ENCODE data around the gene ZBTB21.
A peak's percentile ranks its signal among the peaks of the same experiment; 100 is the strongest.

ZBTB21 gene

DNA sequence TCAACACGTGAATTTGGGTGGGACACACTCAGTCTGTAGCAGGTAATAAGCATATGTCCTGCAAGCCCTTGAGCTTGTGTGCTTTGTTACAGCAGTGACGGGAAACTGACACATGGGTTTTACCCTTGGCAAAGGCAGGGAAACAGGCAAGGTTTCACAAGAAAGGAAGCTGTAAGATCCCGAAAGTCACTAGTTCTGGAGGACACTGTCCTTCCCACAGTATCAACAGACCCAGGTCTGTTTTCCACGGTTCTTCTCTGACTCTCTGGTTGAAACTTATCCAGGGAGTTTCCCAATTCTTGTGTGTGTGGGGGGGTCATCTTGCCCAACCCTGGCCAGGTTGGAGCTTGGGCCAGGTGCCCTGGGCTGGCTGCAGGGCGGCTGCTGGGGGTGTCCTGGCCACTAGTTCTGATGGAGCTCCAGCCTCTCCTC lies 29.3 kb upstream of the ZBTB21 start:
- DNase-seq: peak; percentile 84

DNA sequence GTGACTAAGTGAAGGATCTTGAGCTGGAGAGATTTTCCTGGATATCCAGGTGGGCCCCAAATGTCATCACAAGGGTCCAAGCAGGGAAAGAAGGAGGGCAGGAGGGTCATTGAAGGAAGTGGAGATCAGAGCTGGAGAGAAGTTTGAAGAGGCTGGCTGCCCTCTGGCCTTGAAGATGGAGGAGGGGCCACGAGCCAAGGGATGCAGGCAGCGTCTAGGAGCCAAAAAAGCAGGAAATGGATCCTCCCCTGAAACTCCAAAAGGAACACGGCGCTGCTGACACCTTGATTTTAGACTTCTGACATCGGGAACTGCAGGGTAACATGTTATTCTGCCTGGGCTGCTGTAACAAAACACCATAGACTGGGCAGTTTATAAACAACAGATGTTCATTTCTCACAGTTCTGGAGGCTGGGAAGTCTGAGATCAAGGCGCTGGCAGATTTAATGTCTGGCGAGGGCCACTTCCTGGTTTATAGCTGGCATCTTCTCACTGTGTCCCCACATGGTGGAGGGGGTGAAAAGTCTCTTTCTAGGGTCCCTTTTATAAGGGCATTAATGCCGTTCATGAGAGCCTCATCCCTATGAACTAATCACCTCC lies 28.8 kb upstream of the ZBTB21 start:
- DNase-seq: peak; percentile 96

GRCh38 chr21:42038393-42038792 lies 28.2 kb upstream of the ZBTB21 start:
- no peak for DNase-seq

GRCh38 chr21:42037943-42038342 lies 27.8 kb upstream of the ZBTB21 start:
- no peak for DNase-seq

DNA sequence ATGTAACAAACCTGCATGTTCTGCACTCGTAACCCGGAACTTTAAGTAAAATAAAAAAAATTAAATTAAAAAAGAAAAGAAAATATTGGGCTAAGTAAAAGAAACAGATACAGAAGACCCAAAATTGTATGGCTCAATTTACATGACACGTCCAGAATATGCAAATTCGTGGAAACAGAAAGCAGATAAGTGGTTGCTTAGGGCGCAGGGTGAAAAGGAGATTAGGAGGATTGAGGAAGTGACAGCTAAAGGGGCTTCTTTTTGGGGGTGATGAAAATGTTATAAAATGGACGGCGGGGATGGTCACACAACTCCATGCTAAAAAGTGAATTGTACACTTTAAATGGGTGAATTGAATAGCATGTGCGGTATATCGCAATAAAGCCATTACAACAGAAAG lies 27.4 kb upstream of the ZBTB21 start:
- DNase-seq: no peak

DNA sequence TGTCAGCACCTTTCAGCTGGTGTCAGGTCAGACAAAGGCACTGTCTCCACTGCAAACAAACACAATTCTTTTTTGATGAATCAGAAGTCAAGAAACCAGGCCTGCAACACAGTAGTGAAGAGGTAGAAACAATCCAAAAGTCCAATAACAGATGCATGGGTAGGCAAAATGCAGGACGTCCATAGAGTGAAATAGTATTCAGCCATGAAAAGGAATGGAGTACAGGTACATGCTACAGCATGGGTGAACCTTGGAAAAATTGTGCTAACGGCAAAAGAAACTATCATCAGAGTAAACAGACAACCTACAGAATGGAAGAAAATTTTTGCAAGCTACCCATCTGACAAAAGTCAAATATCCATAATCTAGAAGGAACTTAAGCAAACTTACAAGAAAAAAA lies 26.2 kb upstream of the ZBTB21 start:
- DNase-seq: no peak

GRCh38 chr21:42032968-42033367 lies 22.8 kb upstream of the ZBTB21 start:
- DNase-seq: no peak

GRCh38 chr21:42032266-42032665 lies 22.1 kb upstream of the ZBTB21 start:
- no peak for DNase-seq

- no peak for DNase-seq
These were observed 21.7 kb upstream of the ZBTB21 start for GRCh38 chr21:42031816-42032215.

GRCh38 chr21:42031241-42031640 lies 21.1 kb upstream of the ZBTB21 start:
- no peak for DNase-seq

GRCh38 chr21:42030311-42030710 lies 20.2 kb upstream of the ZBTB21 start:
- no peak for DNase-seq

GRCh38 chr21:42028766-42029425 lies 18.7 kb upstream of the ZBTB21 start:
- no peak for DNase-seq

DNA sequence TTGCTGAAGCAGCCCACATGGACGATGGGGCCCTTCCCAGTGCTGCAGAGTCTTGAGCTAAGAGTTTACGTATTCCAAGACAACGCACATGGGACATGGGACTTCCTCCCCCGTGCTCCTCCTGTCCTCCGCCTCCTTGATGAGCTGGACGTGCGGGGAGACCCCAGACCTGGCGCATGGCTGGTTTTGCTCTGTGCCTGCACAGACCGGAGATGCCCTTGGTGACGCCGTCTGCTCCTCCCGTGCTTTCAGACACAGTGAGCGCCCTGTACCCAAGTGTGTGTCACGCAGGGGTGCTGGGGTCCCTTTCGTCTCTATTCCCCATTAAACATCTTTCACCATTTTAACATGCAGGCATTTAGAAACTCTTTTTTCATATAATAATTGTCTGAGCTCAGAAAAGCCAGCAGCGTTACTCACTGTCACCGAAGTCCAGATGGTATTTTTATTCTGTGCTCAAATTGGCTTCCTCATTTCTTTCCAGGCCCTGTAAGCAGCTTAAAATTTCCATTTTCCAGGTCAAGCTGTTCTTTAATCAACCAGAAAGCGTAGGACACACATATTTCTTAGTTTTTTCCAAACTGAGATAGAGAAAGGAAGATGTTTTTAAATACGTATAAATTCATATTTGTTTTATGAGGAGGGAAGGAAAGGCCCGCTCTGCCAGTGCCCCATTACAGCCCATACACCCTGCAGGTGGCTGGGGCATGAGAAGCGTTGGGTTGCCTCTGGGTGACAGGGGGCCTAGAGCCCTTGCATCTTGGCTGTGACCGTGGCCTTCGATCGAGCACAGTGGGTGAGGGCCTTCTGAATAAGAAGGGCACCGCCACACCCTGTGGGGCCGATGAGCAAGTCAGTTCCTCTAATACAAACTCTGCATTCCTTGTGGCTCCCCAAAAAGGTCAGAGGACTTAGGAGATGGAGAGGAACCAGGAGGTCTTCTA lies 17.9 kb upstream of the ZBTB21 start:
- DNase-seq: no peak

DNA sequence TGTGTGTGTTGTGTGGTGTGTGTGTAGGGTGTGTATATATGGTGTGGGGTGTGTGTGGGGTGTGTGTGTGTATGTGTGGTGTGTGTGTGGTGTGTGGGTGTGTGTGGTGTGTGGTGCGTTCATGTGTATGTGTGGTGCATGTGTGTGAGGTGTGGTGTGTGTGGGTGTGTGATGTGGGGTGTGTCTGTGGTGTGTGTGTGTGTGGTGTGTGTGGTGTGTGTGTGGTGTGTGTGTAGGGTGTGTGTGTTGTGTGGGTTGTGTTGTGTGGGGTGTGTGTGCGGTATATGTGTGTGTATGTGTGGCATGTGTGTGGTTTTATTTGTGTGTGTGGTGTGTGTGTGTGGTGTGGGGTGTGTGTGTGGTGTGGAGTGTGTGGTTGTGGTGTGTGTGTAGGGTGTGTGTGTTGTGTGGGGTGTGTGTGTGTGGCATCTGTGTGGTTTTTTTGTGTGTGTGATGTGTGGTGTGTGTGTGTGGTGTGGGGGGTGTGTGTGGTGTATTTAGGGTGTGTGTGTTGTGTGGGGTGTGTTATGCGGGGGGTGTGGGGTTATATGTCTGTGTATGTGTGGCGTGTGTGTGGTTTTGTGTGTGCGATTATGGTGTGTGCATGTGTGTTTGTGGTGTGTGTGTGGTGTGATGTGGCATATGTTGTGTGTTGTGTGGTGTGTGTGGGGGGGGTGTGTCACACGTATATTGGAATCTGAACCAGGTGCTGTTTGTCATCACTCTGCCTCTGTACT lies 17.1 kb upstream of the ZBTB21 start:
- DNase-seq: no peak

DNA sequence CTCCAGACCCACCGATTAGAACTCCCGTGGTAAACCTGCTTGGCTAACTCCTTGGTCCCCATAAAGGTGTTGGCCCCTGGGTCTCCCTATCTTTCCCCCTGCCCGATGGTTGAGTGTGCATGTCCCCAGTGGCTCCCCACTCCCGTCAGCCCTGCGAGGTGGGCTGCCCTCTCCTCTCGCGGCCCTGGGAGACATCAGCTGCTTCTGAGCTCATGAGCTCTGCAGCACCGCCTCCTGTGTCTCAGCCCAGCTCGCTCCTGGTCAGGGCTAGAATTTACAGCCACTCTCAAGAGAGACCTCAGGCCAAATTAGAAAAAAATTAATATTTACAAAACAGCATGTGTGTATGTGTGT lies 15.9 kb upstream of the ZBTB21 start:
- DNase-seq: no peak

DNA sequence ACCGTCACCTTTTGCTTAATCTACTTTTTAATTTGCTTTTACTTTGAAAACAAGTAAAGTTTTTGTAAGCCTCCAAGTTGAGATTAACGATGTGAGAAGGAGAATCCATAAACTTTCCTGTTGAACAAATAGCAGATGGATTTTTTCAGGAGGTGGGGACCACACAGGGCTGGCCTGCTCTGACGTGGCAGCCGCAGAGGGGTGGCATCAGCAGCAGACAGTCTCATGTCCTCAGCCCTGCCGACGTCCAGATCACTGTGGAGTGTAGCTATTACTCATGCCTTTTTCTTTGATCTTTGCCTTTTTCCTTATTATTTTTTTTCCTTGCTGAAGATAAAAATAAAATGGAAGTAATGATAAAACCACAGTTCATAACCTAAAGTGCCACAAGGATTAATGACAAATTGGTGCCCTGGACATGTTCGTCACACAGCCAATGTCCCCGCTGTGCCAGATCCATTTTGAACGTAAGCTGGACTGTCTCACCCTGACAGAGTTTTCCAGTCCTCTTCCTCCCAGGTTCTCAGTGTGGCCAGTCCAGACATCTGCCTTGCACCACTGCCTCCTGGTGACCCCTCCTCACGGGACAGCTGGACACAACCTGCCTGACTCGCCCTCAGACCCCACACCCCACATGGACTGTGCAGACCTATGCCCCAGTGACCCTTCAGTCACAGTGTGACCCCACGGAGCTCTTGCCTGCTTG lies 15.4 kb upstream of the ZBTB21 start:
- no peak for DNase-seq

- no peak for DNase-seq
These were observed 12.7 kb upstream of the ZBTB21 start for GRCh38 chr21:42022906-42023305.

- DNase-seq: no peak
These were observed 11.9 kb upstream of the ZBTB21 start for GRCh38 chr21:42022091-42022430.

DNA sequence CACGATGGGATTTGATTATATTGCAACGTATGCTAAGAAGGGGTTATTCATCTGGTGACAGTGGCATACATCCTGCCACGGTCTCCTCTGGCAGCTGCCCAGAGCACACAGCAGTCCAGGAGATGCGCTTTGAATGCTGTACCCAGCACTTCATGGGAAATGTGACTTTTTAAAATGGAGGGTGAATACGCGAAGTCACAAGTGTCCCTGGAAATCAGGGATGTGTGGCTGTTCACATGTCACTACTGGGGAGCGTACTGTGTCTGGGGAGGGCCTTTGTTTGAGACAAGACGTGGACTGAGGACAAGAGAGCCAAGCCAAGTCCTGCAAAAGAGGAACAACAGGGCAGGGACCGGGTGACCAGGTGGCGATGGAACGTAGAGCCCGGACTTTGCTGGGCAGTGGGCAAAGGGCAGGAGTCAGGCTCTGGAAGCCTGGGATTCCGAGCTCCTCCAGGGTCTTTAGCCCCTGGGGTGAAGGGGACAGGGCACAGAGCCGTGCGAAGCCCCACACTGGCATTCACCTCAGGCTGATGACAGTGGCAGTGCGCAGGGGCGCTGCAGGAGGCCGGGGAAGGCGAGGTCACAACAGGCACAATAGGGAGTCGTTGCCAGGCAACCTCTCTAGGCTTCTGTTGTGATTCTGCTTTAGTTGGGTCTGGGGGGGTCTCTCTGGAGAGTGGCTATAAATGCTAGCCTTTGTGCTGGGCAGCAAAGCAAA lies 11.4 kb upstream of the ZBTB21 start:
- DNase-seq: no peak

GRCh38 chr21:42019706-42020105 lies 9.5 kb upstream of the ZBTB21 start:
- DNase-seq: no peak

DNA sequence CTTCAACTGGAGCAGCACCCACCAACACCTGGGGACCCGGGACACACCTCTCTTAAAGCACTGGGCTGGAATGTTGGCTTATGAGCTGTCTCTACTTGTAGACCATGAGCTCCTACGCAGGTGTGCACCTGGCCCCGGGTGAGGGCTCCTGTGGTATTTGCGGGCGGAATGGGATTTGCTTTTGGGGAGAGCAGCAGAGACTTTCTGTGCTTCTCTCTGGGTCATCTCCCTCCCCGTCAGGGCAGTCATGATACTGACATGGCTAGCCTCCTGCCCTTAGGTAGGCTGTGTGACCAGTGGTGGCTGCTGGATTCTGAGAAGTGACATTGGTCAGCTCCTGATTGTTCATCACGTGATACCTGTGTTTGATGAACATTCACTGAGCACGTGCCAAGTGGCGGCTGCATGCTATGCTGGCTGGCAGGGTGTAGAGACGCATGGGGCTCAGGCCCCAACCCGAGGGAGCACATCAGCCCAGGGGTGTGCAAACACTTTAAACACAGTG lies 9.0 kb upstream of the ZBTB21 start:
- DNase-seq: no peak

GRCh38 chr21:42017022-42017421 lies 6.9 kb upstream of the ZBTB21 start:
- DNase-seq: no peak

Measured in DMS 273 treated with DMSO at 0.1 percent for 48 hours (cell line).